Upper lobe of right lung (tissue), 1 donor: ENCODE data around the gene ADD1. TPM values are rescaled to one million over a fixed set of nuclear protein-coding genes. Genes with fewer than 3 reads are reported as not detected.

ENCODE experiments used
- ATAC-seq: fragments of 200-7000 bp; cut with Tn5 transposase; one replicate; pipeline ENCODE4 v1.9.1; 2020; ENCODE audit warnings: mild to moderate bottlenecking, moderate library complexity
- DNase-seq: peaks from one replicate; pipeline ENCODE4 v3.0.0-alpha.2; 2020
- H3K27ac ChIP-seq: fragments of 200-600 bp; one replicate; pipeline ENCODE4 v1.8.0; 2022
- H3K27me3 ChIP-seq: fragments of 200-600 bp; one replicate; pipeline ENCODE4 v1.8.0; 2022; ENCODE audit warnings: mild to moderate bottlenecking
- H3K36me3 ChIP-seq: fragments of 200-600 bp; one replicate; pipeline ENCODE4 v1.8.0; 2022
- H3K4me1 ChIP-seq: fragments of 200-600 bp; one replicate; pipeline ENCODE4 v1.8.0; 2022
- H3K4me3 ChIP-seq: fragments of 200-600 bp; one replicate; pipeline ENCODE4 v1.8.0; 2022; ENCODE audit warnings: mild to moderate bottlenecking
- H3K9me3 ChIP-seq: fragments of 200-600 bp; one replicate; pipeline ENCODE4 v1.8.0; 2022
- intact Hi-C: fragments of 100-400 bp; cut with DNase I; formaldehyde crosslinking; loops from one replicate; pipeline ENCODE4 v1.11.0; 2022
- total RNA-seq: library from RNA; stranded (reverse); fragmentation: NEBNext Ultra II Directional; extraction: Animal tissue kit (Norgen Biotek cat#: 25700); gene quantifications from one replicate; pipeline ENCODE4 v1.2.1, GENCODE V29; 2021
- TF ChIP-seq, protein P1 (sequence below): fragments of 200-600 bp; IDR thresholded peaks from one replicate; pipeline ENCODE4 v1.8.0; 2022; ENCODE audit warnings: antibody characterized with exemption
- donor health status: DM: no; HTN: yes; CAD: no; lungs with severe emphysema.

ADD1 gene
- total RNA-seq, 1 donor from 2014 or later = 286 TPM

DNA sequence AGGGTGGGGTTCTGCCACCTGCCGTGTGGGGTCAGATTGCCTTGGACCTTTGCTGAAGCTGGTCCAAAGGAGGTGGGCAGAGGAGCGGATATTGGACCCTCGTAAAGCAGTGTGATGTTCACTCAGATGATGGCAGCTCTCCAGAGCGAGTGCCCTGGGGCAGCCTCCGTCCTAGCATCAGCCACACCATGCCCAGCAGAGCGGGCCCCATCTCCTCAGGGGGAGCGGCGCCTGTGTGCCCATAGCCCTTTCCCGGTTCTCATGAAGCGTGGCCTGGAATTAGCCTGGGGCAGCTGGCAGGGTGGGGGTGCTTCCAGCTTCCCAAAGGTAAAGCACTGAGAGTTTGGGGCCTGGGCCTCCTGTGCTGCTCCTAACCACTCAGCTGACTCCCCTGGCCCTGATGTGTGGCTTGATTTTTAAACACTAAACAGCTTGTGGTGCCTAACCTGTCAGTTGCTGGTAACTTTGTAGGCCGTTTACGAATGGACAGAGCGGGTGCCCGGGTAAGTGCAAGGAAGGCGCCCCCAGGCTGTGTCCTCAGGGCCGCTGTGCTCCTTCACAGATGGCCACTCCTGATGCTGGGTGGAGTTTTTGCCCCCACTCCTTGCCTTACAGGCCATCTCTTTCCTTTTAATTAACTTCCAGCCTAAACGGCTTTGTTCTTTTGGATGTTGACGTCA lies 83.5 kb downstream of the ADD1 start:
- peak; percentile 46 for DNase-seq
- intact Hi-C loops = loop anchor here (10.0 kb wide), 1 partner anchor 162 kb away; no protein-coding TSS in a partner anchor
- Histone ChIP-seq H3K9me3 (no peaks in the 10 kb centered on the region), H3K27me3 (no peaks in the 10 kb centered on the region), H3K4me1 (peaks cover 37% of the 10 kb centered on the region), H3K36me3 (peaks cover 86% of the 10 kb centered on the region), H3K4me3 (no peak overlapping the region), H3K27ac (no peak overlapping the region)
- TF ChIP-seq, protein P1, sequence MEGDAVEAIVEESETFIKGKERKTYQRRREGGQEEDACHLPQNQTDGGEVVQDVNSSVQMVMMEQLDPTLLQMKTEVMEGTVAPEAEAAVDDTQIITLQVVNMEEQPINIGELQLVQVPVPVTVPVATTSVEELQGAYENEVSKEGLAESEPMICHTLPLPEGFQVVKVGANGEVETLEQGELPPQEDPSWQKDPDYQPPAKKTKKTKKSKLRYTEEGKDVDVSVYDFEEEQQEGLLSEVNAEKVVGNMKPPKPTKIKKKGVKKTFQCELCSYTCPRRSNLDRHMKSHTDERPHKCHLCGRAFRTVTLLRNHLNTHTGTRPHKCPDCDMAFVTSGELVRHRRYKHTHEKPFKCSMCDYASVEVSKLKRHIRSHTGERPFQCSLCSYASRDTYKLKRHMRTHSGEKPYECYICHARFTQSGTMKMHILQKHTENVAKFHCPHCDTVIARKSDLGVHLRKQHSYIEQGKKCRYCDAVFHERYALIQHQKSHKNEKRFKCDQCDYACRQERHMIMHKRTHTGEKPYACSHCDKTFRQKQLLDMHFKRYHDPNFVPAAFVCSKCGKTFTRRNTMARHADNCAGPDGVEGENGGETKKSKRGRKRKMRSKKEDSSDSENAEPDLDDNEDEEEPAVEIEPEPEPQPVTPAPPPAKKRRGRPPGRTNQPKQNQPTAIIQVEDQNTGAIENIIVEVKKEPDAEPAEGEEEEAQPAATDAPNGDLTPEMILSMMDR = no peak
- ATAC-seq = no peak

DNA sequence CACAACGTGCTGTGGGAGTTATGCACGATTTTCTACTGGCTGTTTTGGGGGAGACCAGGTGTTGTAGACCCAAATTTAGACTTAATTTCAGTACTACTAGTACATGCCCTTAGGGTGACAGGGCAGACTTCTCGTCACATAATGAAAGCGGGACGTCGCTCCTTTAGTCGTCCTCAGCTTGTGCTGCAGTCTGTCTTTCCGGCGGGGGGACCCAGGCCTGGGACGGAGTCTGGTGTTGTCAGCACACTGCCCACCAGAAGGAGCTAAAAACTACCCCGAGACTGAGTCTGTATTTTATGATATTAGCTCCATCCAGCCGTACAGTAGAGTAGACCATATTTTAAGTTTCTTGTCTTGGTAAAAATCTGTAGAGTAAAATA lies 84.0 kb downstream of the ADD1 start:
- H3K27me3 ChIP-seq = no peaks in the 10 kb centered on the region
- no peak overlapping the region for H3K27ac ChIP-seq
- peaks cover 82% of the 10 kb centered on the region for H3K36me3 ChIP-seq
- H3K4me3 ChIP-seq = no peak overlapping the region
- ATAC-seq (no peak), DNase-seq (peak; percentile 8)
- intact Hi-C loops = loop anchor here (10.0 kb wide), 1 partner anchor 163 kb away; no protein-coding TSS in a partner anchor
- peaks cover 37% of the 10 kb centered on the region for H3K4me1 ChIP-seq
- H3K9me3 ChIP-seq = no peaks in the 10 kb centered on the region
- TF ChIP-seq, protein P1 = no peak

DNA sequence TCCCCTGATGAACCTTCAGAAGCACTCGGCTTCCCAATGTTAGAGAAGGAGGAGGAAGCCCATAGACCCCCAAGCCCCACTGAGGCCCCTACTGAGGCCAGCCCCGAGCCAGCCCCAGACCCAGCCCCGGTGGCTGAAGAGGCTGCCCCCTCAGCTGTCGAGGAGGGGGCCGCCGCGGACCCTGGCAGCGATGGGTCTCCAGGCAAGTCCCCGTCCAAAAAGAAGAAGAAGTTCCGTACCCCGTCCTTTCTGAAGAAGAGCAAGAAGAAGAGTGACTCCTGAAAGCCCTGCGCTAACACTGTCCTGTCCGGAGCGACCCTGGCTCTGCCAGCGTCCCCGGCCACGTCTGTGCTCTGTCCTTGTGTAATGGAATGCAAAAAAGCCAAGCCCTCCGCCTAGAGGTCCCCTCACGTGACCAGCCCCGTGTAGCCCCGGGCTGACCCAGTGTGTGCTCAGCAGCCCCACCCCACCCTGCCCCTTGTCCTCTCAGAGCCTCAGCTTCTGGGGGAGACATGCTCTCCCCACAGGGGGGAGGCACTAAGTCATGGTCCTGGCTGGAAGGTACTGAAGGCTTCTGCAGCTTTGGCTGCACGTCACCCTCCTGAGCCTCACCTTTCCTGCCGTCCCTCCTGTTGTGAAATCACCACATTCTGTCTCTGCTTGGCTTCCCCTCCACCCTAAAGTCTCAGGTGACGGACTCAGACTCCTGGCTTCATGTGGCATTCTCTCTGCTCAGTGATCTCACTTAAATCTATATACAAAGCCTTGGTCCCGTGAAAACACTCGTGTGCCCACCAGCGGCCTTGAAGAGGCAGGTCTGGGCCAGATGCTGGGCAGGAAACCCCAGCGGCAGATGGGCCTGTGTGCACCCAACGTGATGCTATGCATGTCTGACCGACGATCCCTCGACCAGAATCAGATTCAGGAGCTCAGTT lies 84.9 kb downstream of the ADD1 start:
- H3K27me3 ChIP-seq = no peaks in the 10 kb centered on the region
- TF ChIP-seq, protein P1 = no peak
- intact Hi-C loops = loop anchor here (10.0 kb wide), 1 partner anchor 164 kb away; no protein-coding TSS in a partner anchor
- H3K9me3 ChIP-seq = no peaks in the 10 kb centered on the region
- H3K27ac ChIP-seq = peak overlapping the region; percentile 83
- H3K4me1 ChIP-seq = peaks cover 38% of the 10 kb centered on the region
- DNase-seq = peak; percentile 67
- H3K4me3 ChIP-seq = no peak overlapping the region
- ATAC-seq = peak; percentile 4
- peaks cover 74% of the 10 kb centered on the region for H3K36me3 ChIP-seq

DNA sequence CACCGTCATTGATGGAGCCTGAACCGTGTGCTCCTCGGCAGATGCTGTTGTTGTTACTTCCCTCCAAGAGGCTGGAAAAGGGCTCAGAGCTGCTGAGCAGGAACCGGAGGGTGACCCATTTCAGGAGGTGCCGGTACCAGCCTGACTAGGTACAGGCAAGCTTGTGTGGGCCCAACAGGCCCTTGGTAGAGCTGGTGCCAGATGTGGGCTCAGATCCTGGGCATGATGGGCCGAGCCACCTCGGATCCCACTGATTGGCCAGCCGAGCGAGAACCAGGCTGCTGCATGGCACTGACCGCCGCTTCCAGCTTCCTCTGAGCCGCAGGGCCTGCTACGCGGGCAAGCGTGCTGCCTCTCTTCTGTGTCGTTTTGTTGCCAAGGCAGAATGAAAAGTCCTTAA lies 85.8 kb downstream of the ADD1 start:
- H3K36me3 ChIP-seq = peaks cover 64% of the 10 kb centered on the region
- TF ChIP-seq, protein P1 = no peak

DNA sequence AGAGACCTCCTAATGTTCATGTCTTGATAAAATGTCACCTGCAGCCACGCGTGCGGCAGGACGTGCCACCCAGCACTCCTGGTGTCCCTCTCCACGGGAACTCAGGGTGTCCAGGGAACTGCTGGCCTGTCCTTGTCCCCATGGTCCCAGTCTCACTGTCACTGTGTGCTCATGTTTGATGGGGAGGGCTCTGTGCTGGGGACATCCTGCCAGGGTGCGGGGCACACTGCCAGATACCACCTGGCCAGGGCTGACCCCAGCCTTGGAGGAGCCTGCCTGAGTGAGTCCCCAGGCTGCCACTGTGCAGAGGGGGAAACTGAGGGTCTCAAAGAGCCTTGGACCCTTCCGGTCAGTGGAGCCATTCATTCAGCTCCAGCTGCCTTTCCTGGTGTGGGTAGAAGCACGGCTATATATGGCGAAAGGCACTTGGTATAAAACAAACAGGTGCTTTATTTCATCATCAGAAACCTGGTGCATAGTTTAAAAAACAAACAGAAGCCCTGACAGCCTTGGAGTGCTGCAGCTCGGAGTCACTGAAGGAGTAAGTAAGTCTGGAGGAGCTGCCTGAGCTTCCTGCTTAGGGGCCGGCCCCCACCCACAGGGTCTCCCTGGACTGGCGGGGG lies 86.6 kb downstream of the ADD1 start:
- DNase-seq (peak; percentile 65), ATAC-seq (peak; percentile 38)
- no peaks in the 10 kb centered on the region for H3K27me3 ChIP-seq
- H3K4me3 ChIP-seq = no peak overlapping the region
- TF ChIP-seq, protein P1 = no peak
- intact Hi-C loops = loop anchor here (10.0 kb wide), 1 partner anchor 85 kb away; the partner anchor contains the start of gene ADD1
- H3K9me3 ChIP-seq = no peaks in the 10 kb centered on the region
- peaks cover 56% of the 10 kb centered on the region for H3K36me3 ChIP-seq
- H3K27ac ChIP-seq = peak overlapping the region; percentile 83
- peaks cover 43% of the 10 kb centered on the region for H3K4me1 ChIP-seq

More for the DNA sequence above, 85.8 kb downstream of the ADD1 start:
- Histone ChIP-seq H3K27me3 (no peaks in the 10 kb centered on the region), H3K9me3 (no peaks in the 10 kb centered on the region), H3K27ac (peak overlapping the region; percentile 83), H3K4me1 (peaks cover 43% of the 10 kb centered on the region), H3K4me3 (no peak overlapping the region)
- no peak for ATAC-seq
- intact Hi-C loops = loop anchor here (10.0 kb wide), 1 partner anchor 165 kb away; no protein-coding TSS in a partner anchor
- DNase-seq = peak; percentile 63
